HG03196 (cell line): ENCODE data around the gene ZNF629.
"Not testable (repeated sequence)": the region's sequence is repeated elsewhere in the genome, so short reads cannot be mapped to it uniquely, and the experiment has no call there.

Experiments
- ATAC-seq: cut with Tn5 transposase; IDR thresholded peaks from one replicate; pipeline ENCODE4 v1.9.1; 2021; ENCODE audit not compliant: unreplicated experiment

Gene ZNF629

GRCh38 chr16:30786936-30787612, at the start of gene ZNF629:
Gene ZNF629, minus strand, starts transcription at chr16:30787205. Its CDS starts 2,723 bp downstream, at chr16:30784482.
- ATAC-seq, result no peak

GRCh38 chr16:30834130-30834740, 47.2 kb upstream of the ZNF629 start:
- no peak for ATAC-seq

DNA sequence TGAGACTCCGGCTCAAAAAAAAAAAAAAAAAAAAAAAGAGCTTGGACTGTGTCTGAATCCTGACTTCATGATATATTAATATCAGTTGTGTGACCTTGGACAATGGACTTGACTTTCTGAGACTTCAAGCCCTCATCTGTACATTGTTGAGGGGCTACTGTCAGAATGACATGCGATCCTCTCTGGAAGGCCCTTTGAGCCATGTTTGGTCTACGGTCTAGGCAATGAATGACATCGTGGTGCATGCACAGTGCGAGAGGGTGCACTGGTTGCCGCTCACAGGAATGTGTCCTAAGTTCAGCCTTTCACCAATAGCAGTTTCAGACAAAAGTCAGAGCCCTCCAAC, 43.0 kb upstream of the ZNF629 start:
- no peak for ATAC-seq

GRCh38 chr16:30829130-30830071, 42.4 kb upstream of the ZNF629 start:
- no peak for ATAC-seq

GRCh38 chr16:30821891-30822290, 34.9 kb upstream of the ZNF629 start:
- ATAC-seq, result no peak

DNA sequence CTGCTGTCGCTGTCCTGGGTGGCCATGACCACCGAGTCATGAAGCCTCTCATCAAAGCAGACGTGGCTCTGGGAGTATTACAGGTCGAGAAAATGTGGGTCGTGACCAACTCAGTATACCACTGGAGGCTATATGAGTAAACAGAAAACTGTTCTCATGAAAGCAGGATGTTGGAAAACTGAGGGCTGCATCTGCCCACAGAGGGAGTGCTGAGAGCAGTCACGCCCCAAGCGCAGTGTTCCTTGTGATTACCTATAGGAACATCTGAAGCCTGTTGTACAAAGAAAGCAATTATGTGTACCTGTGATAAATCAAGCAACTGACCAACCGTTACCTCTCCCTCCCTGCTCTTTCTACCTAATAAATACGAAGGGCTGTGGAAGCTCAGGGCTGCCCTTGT, 34.4 kb upstream of the ZNF629 start:
- ATAC-seq, result not testable (repeated sequence)

- no peak for ATAC-seq
Measured at GRCh38 chr16:30820952-30821421, 34.0 kb upstream of the ZNF629 start.

DNA sequence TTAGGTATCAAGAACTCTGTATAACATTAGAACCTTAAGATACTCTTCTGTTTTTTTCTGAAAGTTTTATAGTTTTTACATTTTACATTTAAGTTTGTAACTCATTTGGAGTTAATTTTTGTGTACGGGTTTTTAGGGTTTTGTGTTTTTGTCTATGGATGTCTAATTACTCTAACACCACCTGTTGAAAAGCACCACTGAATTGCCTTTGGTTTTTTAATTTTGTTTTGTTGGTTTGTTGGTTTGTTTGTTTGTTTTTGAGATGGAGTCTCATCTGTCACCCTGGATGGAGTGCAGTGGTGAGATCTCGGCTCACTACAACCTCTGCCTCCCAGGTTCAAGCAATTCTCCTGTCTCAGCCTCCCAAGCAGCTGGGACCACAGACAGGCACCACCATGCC, 29.8 kb upstream of the ZNF629 start:
- ATAC-seq, result no peak

- no peak for ATAC-seq
Measured at GRCh38 chr16:30813821-30814189, 26.8 kb upstream of the ZNF629 start.

GRCh38 chr16:30809675-30810074, 22.7 kb upstream of the ZNF629 start:
- ATAC-seq, result not testable (repeated sequence)

DNA sequence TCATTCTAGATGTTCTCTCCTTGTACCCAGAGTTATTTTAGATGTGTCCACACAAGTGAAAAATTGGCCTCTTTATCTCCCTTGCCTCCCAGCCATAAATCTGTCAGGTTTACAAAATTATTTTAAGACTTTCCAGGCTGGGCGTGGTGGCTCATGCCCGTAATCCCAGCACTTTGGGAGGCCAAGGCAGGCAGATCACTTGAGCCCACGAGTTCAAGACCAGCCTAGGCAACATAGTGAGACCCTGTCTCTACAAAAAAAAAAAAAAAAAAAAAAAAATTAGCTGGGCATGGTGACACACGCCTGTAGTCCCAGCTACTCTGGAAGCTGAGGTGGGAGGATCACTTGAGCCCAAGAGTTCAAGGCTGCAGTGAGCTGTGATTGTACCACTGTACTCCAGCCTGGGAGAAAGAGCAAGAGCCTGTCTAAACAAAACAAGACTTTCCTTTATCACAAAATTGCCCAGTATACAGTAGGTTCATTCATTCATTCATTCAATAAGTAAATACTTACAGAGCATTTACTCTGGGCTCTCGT, 22.0 kb upstream of the ZNF629 start:
- not testable (repeated sequence) for ATAC-seq

DNA sequence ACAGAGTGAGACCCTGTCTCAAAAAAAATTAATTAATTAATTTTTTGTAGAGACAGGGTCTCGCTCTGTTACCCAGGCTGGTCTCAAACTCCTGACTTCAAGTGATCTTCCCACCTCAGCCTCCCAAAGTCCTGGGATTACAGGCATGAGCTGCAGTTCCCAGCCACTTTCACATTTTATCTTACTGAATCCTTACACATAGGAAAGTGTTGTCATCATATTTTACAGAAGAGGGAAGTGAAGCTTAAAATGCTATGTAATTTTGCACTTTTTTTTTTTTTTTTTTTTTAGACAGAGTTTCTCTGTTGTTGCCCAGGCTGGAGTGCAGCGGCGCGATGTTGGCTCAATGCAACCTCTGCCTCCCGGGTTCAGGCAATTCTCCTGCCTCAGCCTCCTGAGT, 21.1 kb upstream of the ZNF629 start:
- no peak for ATAC-seq

- no peak for ATAC-seq
Measured at GRCh38 chr16:30805370-30806169, 18.6 kb upstream of the ZNF629 start.

- ATAC-seq, result no peak
Measured at GRCh38 chr16:30805056-30805369, 18.0 kb upstream of the ZNF629 start.

DNA sequence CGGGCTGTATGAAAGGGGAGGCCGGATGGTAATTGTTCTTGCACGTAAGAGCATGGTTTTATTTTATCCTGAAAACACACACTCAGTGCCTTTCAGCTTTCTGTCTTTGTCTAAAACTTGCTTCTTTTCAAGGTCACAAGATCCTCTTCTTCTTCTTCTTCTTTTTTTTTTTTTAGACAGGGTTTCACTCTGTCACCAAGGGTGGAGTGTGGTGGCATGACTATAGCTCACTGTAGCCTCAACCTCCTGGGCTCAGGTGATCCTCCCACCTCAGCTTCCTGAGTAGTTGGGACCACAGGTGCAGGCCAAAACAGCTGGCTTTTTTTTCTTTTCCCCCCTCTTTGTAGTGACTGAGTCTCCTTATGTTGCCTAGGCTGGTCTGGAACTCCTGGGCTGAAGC, 15.9 kb upstream of the ZNF629 start:
- ATAC-seq, result no peak

- no peak for ATAC-seq
Measured at GRCh38 chr16:30797670-30798309, 10.8 kb upstream of the ZNF629 start.

DNA sequence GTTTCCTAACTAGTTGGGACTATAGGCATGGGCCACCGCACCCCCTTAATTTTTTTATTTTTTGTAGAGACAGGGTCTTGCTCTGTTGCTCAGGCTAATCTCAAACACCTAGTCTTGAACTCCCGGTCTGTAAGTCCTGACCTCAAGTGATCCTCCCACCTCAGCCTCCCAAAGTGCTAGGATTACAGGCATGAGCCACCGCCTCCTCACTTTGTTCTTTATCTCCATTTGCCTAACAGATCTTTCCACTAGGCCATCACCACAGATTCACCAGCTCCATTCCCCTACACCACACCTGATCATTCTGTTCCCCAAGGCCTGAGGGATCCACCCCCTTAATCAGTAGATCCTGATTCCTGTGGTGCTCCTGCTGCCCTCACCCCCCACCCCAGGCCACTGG, 7.6 kb upstream of the ZNF629 start:
- no peak for ATAC-seq

DNA sequence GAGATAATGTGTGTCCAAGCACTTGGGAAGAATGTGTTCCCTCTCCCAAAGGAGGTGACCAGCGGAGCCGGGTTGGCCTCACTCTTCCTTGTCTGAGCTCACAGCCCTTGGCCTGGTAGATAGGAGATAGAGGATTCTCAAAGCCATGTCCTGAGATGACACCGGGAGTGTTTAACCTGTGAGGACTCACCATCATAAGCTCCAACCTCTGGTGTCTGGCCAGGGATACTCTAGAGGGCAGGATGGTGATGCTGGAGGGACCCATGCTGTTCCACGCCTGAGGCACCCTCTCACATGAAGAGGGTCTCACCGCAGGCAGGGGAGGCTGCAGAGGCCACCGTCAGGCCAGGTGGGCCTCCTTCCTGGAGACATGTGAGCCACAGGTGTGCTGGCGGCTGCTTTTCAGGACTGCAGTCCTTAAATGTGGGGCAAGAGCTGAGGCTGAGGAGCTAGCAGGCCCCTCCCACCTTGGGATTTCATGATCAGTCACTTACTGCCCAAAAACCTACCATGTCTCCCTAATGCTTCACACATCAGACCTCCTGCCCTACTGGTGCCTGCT, 6.6 kb upstream of the ZNF629 start:
- ATAC-seq, result no peak

- ATAC-seq, result no peak
Measured at GRCh38 chr16:30787613-30788378, 791 bp upstream of the ZNF629 start.
